ENCODE measurements around the gene ABHD3. TPM values are rescaled to one million over a fixed set of nuclear protein-coding genes. Genes with fewer than 3 reads are reported as not detected.

ABHD3 gene
- polyA plus RNA-seq, 1 donor (not counting 4 experiments of a cell fraction or from before 2014, with no cell fraction given) = 31.6 TPM

GRCh38 chr18:21653361-21653760, 51.2 kb downstream of the ABHD3 start:
- peaks cover 0 to 2% of the 10 kb centered on the region in 2 experiments for H3K36me3 ChIP-seq (ENCODE audit: control insufficient read depth in 2 of 2, extremely low read depth in 1 of 2, insufficient read depth in 2 of 2, low read length in 2 of 2)
- no peak overlapping the region for H3K27ac ChIP-seq (ENCODE audit: control insufficient read depth, insufficient read depth, low read length)
- FAIRE-seq = no peak

DNA sequence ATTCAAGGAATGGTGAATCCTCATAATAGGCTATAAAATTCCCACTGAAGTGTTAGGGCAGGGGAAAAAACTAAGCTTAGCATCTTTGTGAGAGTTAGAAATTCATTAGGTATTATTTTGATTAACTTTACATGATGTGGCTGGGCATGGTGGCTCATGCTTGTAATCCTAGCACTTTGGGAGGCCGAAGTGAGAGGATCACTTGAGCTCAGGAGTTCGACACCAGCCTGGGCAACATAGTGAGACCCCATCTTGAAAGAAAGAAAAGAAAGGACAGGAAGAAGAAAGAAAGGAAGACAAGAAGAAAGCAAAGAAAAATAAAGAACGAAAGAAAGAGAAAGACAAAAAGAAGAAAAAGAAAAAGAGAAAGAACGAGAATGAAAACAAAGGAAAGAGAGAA, 52.5 kb downstream of the ABHD3 start:
- H2AFZ ChIP-seq (ENCODE audit: control insufficient read depth, low read length) = no peak overlapping the region
- no peaks in the 10 kb centered on the region for H3K79me2 ChIP-seq (ENCODE audit: control insufficient read depth, insufficient read depth, low read length)
- FAIRE-seq (no peak), DNase-seq (ENCODE audit: low read depth, low spot score) (no peak)
- dilution Hi-C loops (cut with MboI; ENCODE audit: extremely low pct_ligation_motif_present, low sequenced_read_pairs) = no loop called here
- TF ChIP-seq EZH2 (IDR thresholded peaks at IDR 0.05; ENCODE audit: low read length) = no peak
- TF ChIP-seq CTCF (optimal IDR thresholded peaks at IDR 0.05 in 1 of 3, IDR thresholded peaks at IDR 0.05 in 1 of 3, conservative IDR thresholded peaks at IDR 0.05 in 1 of 3; ENCODE audit: extremely low read depth in 1 of 3, insufficient read depth in 2 of 3, low read length in 3 of 3) = no peak
- no peaks in the 10 kb centered on the region for H4K20me1 ChIP-seq (ENCODE audit: control insufficient read depth, extremely low read depth, insufficient read depth, low read length)
- no peak overlapping the region for H3K4me3 ChIP-seq (ENCODE audit: control insufficient read depth in 2 of 3, extremely low read depth in 1 of 3, insufficient read depth in 2 of 3, low read depth in 1 of 3, low read length in 3 of 3)
- no peak overlapping the region for H3K4me2 ChIP-seq (ENCODE audit: control insufficient read depth, extremely low read depth, insufficient read depth, low read depth, low read length)
- H3K36me3 ChIP-seq (ENCODE audit: control insufficient read depth in 2 of 2, extremely low read depth in 1 of 2, insufficient read depth in 2 of 2, low read length in 2 of 2) = peaks cover 0 to 2% of the 10 kb centered on the region in 2 experiments
- no peaks in the 10 kb centered on the region for H3K27me3 ChIP-seq (ENCODE audit: control insufficient read depth, extremely low read depth, insufficient read depth, low read length)
- H3K9me1 ChIP-seq (ENCODE audit: control insufficient read depth, extremely low read depth, insufficient read depth, low read length) = no peaks in the 10 kb centered on the region
- H3K9ac ChIP-seq (ENCODE audit: control insufficient read depth, extremely low read depth, insufficient read depth, low read length) = no peak overlapping the region
- no peaks in the 10 kb centered on the region for H3K9me3 ChIP-seq (ENCODE audit: control insufficient read depth, low read depth, low read length)
- no peaks in the 10 kb centered on the region for H3K4me1 ChIP-seq (ENCODE audit: control insufficient read depth, extremely low read depth, insufficient read depth, low read length)
- no peak overlapping the region for H3K27ac ChIP-seq (ENCODE audit: control insufficient read depth, insufficient read depth, low read length)

More at GRCh38 chr18:21653361-21653760, 51.2 kb downstream of the ABHD3 start:
- H3K27me3 ChIP-seq (ENCODE audit: control insufficient read depth, extremely low read depth, insufficient read depth, low read length) = no peaks in the 10 kb centered on the region
- H3K9me1 ChIP-seq (ENCODE audit: control insufficient read depth, extremely low read depth, insufficient read depth, low read length) = no peaks in the 10 kb centered on the region
- H2AFZ ChIP-seq (ENCODE audit: control insufficient read depth, low read length) = no peak overlapping the region
- H3K4me1 ChIP-seq (ENCODE audit: control insufficient read depth, extremely low read depth, insufficient read depth, low read length) = no peaks in the 10 kb centered on the region
- H3K4me3 ChIP-seq (ENCODE audit: control insufficient read depth in 2 of 3, extremely low read depth in 1 of 3, insufficient read depth in 2 of 3, low read depth in 1 of 3, low read length in 3 of 3) = no peak overlapping the region
- no peaks in the 10 kb centered on the region for H3K79me2 ChIP-seq (ENCODE audit: control insufficient read depth, insufficient read depth, low read length)
- no peak overlapping the region for H3K4me2 ChIP-seq (ENCODE audit: control insufficient read depth, extremely low read depth, insufficient read depth, low read depth, low read length)
- H3K9me3 ChIP-seq (ENCODE audit: control insufficient read depth, low read depth, low read length) = no peaks in the 10 kb centered on the region
- no peaks in the 10 kb centered on the region for H4K20me1 ChIP-seq (ENCODE audit: control insufficient read depth, extremely low read depth, insufficient read depth, low read length)
- no peak for DNase-seq (ENCODE audit: low read depth, low spot score)
- H3K9ac ChIP-seq (ENCODE audit: control insufficient read depth, extremely low read depth, insufficient read depth, low read length) = no peak overlapping the region
- TF ChIP-seq CTCF (optimal IDR thresholded peaks at IDR 0.05 in 1 of 3, IDR thresholded peaks at IDR 0.05 in 1 of 3, conservative IDR thresholded peaks at IDR 0.05 in 1 of 3; ENCODE audit: extremely low read depth in 1 of 3, insufficient read depth in 2 of 3, low read length in 3 of 3) = no peak
- TF ChIP-seq EZH2 (IDR thresholded peaks at IDR 0.05; ENCODE audit: low read length) = no peak
- dilution Hi-C loops (cut with MboI; ENCODE audit: extremely low pct_ligation_motif_present, low sequenced_read_pairs) = no loop called here
